ENCODE results near the gene DDAH2. TPM values are rescaled to one million over a fixed set of nuclear protein-coding genes. Genes with fewer than 3 reads are reported as not detected.

The DDAH2 gene
- total RNA-seq, 1 experiment from 2014 or later: 43.4 TPM

DNA sequence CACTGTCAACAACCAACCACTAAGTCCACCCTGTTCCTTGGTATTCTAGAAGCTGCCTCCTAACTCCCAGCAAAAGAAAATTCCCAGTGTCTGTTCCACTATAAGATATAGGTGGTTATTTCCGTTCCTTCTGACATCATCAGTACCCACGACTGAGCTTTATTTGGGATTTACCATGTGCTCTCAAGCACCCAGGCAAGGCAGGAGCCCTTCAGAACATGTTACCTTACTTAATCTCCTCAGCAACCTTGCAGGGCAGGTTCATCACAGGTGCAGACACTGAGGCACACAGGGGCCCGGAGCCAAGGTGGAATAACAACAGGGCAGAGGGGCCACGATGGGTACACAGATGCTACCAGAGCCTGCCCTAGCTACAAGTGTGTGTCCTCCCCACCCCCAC, 36.7 kb downstream of the DDAH2 start:
- RAD21 ChIA-PET (ENCODE audit: low non-redundant PET in 1 of 2, low total read pairs in 2 of 2, uncharacterized antibody in 2 of 2, unreplicated experiment in 2 of 2): no interaction called here
- no peak for ATAC-seq

More for the DNA sequence above, 36.7 kb downstream of the DDAH2 start:
- H3K27ac ChIP-seq (ENCODE audit: low read depth, low read length): no peak overlapping the region
- TF ChIP-seq RAD21 (IDR thresholded peaks at IDR 0.05; ENCODE audit: low read depth) (no peak), ELF1 (IDR thresholded peaks at IDR 0.05; ENCODE audit: borderline replicate concordance, low read depth) (no peak), MAX (IDR thresholded peaks at IDR 0.05) (no peak), EGR1 (IDR thresholded peaks at IDR 0.05; ENCODE audit: low read depth) (no peak), JUND (IDR thresholded peaks at IDR 0.05) (no peak), ZFX (IDR thresholded peaks at IDR 0.05) (no peak), EZH2 (IDR thresholded peaks at IDR 0.05) (no peak), SP1 (IDR thresholded peaks at IDR 0.05; ENCODE audit: low read depth) (no peak), CEBPB (IDR thresholded peaks at IDR 0.05; ENCODE audit: low read depth) (no peak), POLR2AphosphoS5 (IDR thresholded peaks at IDR 0.05; ENCODE audit: low read depth, low read length) (no peak), YY1 (IDR thresholded peaks at IDR 0.05; ENCODE audit: extremely low read depth, insufficient replicate concordance, low read depth, low read length) (no peak), EZH2phosphoT487 (IDR thresholded peaks at IDR 0.05; ENCODE audit: borderline replicate concordance) (no peak)
- TF ChIP-seq, protein P1, sequence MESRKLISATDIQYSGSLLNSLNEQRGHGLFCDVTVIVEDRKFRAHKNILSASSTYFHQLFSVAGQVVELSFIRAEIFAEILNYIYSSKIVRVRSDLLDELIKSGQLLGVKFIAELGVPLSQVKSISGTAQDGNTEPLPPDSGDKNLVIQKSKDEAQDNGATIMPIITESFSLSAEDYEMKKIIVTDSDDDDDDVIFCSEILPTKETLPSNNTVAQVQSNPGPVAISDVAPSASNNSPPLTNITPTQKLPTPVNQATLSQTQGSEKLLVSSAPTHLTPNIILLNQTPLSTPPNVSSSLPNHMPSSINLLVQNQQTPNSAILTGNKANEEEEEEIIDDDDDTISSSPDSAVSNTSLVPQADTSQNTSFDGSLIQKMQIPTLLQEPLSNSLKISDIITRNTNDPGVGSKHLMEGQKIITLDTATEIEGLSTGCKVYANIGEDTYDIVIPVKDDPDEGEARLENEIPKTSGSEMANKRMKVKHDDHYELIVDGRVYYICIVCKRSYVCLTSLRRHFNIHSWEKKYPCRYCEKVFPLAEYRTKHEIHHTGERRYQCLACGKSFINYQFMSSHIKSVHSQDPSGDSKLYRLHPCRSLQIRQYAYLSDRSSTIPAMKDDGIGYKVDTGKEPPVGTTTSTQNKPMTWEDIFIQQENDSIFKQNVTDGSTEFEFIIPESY (IDR thresholded peaks at IDR 0.05; ENCODE audit: extremely low read depth, insufficient replicate concordance, low read length): no peak
- H3K9me3 ChIP-seq (ENCODE audit: control insufficient read depth in 1 of 2, insufficient read depth in 1 of 2, low read depth in 1 of 2, low read length in 2 of 2): no peaks in the 10 kb centered on the region
- no peak overlapping the region for H2AFZ ChIP-seq (ENCODE audit: low read depth, low read length, poor library complexity, severe bottlenecking)
- H3K4me2 ChIP-seq (ENCODE audit: low read length): no peak overlapping the region
- POLR2A ChIA-PET: no interaction called here
- H3K9ac ChIP-seq (ENCODE audit: low read length): no peak overlapping the region
- no peaks in the 10 kb centered on the region for H3K79me2 ChIP-seq (ENCODE audit: insufficient read depth, low read length)
- peaks cover 11 to 16% of the 10 kb centered on the region in 2 experiments for H3K4me1 ChIP-seq (ENCODE audit: control insufficient read depth in 1 of 2, insufficient read depth in 2 of 2, low read length in 2 of 2)
- CTCF ChIA-PET: no interaction called here
- H3K4me3 ChIP-seq (replicated peaks in 1 of 2; ENCODE audit: low read depth in 1 of 2, low read length in 2 of 2): no peak overlapping the region
- no TSS peak for BruUV-seq (replicated peaks)
- H3K27me3 ChIP-seq (ENCODE audit: insufficient read depth, low read length): no peaks in the 10 kb centered on the region
- no peaks in the 10 kb centered on the region for H3K9me2 ChIP-seq (ENCODE audit: insufficient read depth)
- no peak for DNase-seq (ENCODE audit: low read depth, low spot score)
- H3K36me3 ChIP-seq (ENCODE audit: control insufficient read depth in 1 of 2, insufficient read depth in 2 of 2, low read length in 2 of 2): peaks cover 22 to 24% of the 10 kb centered on the region in 2 experiments; a peak in 3 of 4 replicates
- no peaks in the 10 kb centered on the region for H4K20me1 ChIP-seq (ENCODE audit: insufficient read depth)
- intact Hi-C loops (cut with micrococcal nuclease): no loop called here
